A549 treated with AZD9567 at 1 μM for 4 hours (cell line): Measurements from ENCODE around the gene KCNJ13. TPM values are rescaled to one million over a fixed set of nuclear protein-coding genes. Genes with fewer than 3 reads are reported as not detected.

ENCODE experiments used
- total RNA-seq: library from RNA; stranded (reverse); fragments of 200-300 nt; extraction: Qiagen RNA extraction; gene quantifications from 5 replicates; pipeline ENCODE4 v1.2.3, GENCODE V29; 2022; ENCODE audit not compliant: insufficient read depth

KCNJ13 gene
- not detected in 5 replicates for total RNA-seq

GRCh38 chr2:232776435-232776834, at the start of gene KCNJ13:
TSS of gene KCNJ13 (minus strand) at chr2:232776565. CDS start at chr2:232771362, 5,203 bp downstream.

Other genes with a start within 250 kb of the KCNJ13 start
- gene CHRNG, start 236.9 kb downstream of the KCNJ13 start, total RNA-seq = not detected in 5 replicates
- 4.1 to 5.0 TPM (median 4.5 TPM) in 5 replicates for gene TIGD1, start 226.0 kb downstream of the KCNJ13 start, total RNA-seq
- 85.2 to 288 TPM (median 88.5 TPM) in 5 replicates for gene EIF4E2, start 225.9 kb downstream of the KCNJ13 start, total RNA-seq
- gene EFHD1, start 143.0 kb downstream of the KCNJ13 start, total RNA-seq = 3.0 to 3.8 TPM (median 3.2 TPM) in 5 replicates
- 24.8 to 40.4 TPM (median 28.3 TPM) in 5 replicates for gene GIGYF2, start 79.2 kb downstream of the KCNJ13 start, total RNA-seq
- 3.7 to 12.2 TPM (median 7.8 TPM) in 5 replicates for gene SNORC, start 93.7 kb upstream of the KCNJ13 start, total RNA-seq
- 12.1 to 33.1 TPM (median 14.8 TPM) in 5 replicates for gene NGEF, start 236.7 kb upstream of the KCNJ13 start, total RNA-seq